ENCODE data around the gene SCLY.

DNA sequence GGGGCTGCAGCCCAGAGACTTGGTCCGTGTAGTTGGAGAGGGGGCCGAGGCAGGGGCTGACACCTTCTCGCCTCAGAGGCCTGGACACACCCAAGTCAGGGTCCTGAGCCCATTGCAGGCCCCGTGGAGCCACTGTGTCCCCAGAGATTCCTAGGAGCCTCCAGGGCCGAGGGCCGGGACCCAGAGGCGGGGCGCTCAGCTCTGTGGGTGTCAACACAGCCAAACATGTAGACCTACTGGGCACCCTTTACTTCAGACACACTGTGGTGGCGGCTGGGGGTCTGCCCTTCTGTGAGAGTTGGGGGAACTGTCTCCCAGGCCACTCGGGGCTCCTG lies 38.9 kb downstream of the SCLY start:
- TF ChIP-seq, protein P1, sequence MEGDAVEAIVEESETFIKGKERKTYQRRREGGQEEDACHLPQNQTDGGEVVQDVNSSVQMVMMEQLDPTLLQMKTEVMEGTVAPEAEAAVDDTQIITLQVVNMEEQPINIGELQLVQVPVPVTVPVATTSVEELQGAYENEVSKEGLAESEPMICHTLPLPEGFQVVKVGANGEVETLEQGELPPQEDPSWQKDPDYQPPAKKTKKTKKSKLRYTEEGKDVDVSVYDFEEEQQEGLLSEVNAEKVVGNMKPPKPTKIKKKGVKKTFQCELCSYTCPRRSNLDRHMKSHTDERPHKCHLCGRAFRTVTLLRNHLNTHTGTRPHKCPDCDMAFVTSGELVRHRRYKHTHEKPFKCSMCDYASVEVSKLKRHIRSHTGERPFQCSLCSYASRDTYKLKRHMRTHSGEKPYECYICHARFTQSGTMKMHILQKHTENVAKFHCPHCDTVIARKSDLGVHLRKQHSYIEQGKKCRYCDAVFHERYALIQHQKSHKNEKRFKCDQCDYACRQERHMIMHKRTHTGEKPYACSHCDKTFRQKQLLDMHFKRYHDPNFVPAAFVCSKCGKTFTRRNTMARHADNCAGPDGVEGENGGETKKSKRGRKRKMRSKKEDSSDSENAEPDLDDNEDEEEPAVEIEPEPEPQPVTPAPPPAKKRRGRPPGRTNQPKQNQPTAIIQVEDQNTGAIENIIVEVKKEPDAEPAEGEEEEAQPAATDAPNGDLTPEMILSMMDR (IDR thresholded peaks at IDR 0.05), result no peak
- no peak for TF ChIP-seq ZFX (IDR thresholded peaks at IDR 0.05; ENCODE audit: borderline replicate concordance)
